Esophagus squamous epithelium (tissue), 5 donors: ENCODE results near the gene ELMO1. TPM values are rescaled to one million over a fixed set of nuclear protein-coding genes. Genes with fewer than 3 reads are reported as not detected.
A peak's percentile ranks its signal among the peaks of the same experiment; 100 is the strongest.

Experiments used
- DNase-seq: peaks from one replicate; lab custom pipeline; 2025; lab: John Stamatoyannopoulos, UW
- H3K27ac ChIP-seq, 4 donors: fragments of 200-600 bp; sonication (generic); one replicate each; pipeline ENCODE4 v1.5.1; 2016 to 2019; ENCODE audit warnings: mild to moderate bottlenecking in 1 of 4
- H3K27me3 ChIP-seq, 4 donors: fragments of 200-600 bp; sonication (generic); 1 replicate in 3 of 4; 2 replicates in 1 of 4; pipeline versions ENCODE4 v1.5.1 to v1.6.0; 2017 to 2021; ENCODE audit warnings: antibody characterized with exemption in 1 of 4
- H3K36me3 ChIP-seq, 3 donors: fragments of 200-600 bp; sonication (generic); one replicate each; pipeline ENCODE4 v1.5.1; 2016 to 2019
- H3K4me1 ChIP-seq, 3 donors: fragments of 200-600 bp; sonication (generic); one replicate each; pipeline ENCODE4 v1.5.1; 2017 to 2019
- H3K4me3 ChIP-seq, 4 donors: fragments of 200-600 bp; sonication (generic); 1 replicate in 3 of 4; 2 replicates in 1 of 4; pipeline ENCODE4 v1.5.1; 2016 to 2019; ENCODE audit warnings: mild to moderate bottlenecking in 2 of 4, moderate library complexity in 1 of 4
- H3K9me3 ChIP-seq, 3 donors: fragments of 200-600 bp; sonication (generic); one replicate each; pipeline ENCODE4 v1.5.1; 2016 to 2019
- CTCF ChIP-seq, 6 experiments: fragments of 450-650 bp in 4 of 6; fragments of 200-600 bp in 2 of 6; sonication (generic) in 2 of 6; IDR thresholded peaks; one replicate each; pipeline ENCODE4 v1.5.1; 2016 to 2019; ENCODE audit warnings: antibody characterized with exemption in 6 of 6, mild to moderate bottlenecking in 4 of 6, moderate library complexity in 4 of 6
- POLR2A ChIP-seq, 4 donors: fragments of 450-650 bp; IDR thresholded peaks; one replicate each; pipeline ENCODE4 v1.6.1; 2017; ENCODE audit warnings: antibody characterized with exemption in 4 of 4, mild to moderate bottlenecking in 4 of 4, moderate library complexity in 3 of 4
- WGBS, 2 donors: methylation state at CpG; one replicate each; pipeline ENCODE4 v1.1.5; 2018; 5-methylcytosine and 5-hydroxymethylcytosine counted together
- intact Hi-C: fragments of 100-400 bp; cut with DNase I; formaldehyde crosslinking; loops from one replicate; pipeline ENCODE4 v1.15.0; 2022
- total RNA-seq, 4 donors: library from RNA; depleted of rRNA; stranded (reverse); fragments of >200 nt; gene quantifications; one replicate each; pipeline ENCODE4 v1.1.0, GENCODE V29; 2016
- donor health status: DM: yes; HTN: yes; CAD: no.

ELMO1 gene
- total RNA-seq, 4 donors from 2014 or later = 0.68 to 36.6 (median 11.8) TPM

GRCh38 chr7:37410305-37411229, 38.1 kb downstream of the ELMO1 start:
- TF ChIP-seq CTCF (IDR thresholded peaks at IDR 0.05) = no peak
- no peak for TF ChIP-seq POLR2A (IDR thresholded peaks at IDR 0.05)
- intact Hi-C loops = no loop called here
- Histone ChIP-seq H3K27me3 (no peaks in the 10 kb centered on the region), H3K9me3 (no peaks in the 10 kb centered on the region), H3K36me3 (no peaks in the 10 kb centered on the region), H3K27ac (no peak overlapping the region), H3K4me1 (peaks cover 0 to 22% (median 5%) of the 10 kb centered on the region in 3 donors), H3K4me3 (no peak overlapping the region)
- DNase-seq = no peak
- WGBS, 2 donors = 48 to 58% methylated on average over 1 of the region's 1 CpG

DNA sequence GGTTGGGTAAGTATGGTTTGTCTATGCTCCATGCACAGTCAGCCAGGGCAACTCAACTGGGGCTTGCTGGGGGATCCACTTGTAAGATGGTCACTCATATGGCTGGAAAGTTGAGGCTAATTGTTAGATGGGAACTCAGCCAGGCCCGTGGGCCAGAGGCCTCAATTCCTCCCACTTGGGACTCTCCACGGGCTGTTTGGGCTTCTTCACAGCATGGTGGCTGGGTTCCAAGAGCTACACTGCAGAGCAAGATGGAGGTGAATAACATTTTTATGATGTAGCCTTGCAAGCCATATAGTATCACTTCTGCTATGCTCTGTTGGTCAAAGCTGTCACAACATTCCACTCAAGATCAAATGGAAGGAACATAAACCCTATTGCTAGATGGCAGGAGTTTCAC, 39.2 kb downstream of the ELMO1 start:
- Histone ChIP-seq H3K27ac (peak overlapping the region in 1 of 4 donors; percentile 19), H3K9me3 (no peaks in the 10 kb centered on the region)

GRCh38 chr7:37408291-37409228, 40.1 kb downstream of the ELMO1 start:
- WGBS, 2 donors = 36 to 39% methylated on average over 13 of the region's 13 CpGs
- peaks cover 0 to 29% (median 12%) of the 10 kb centered on the region in 3 donors for H3K4me1 ChIP-seq
- DNase-seq = no peak

More for the DNA sequence above, 39.2 kb downstream of the ELMO1 start:
- intact Hi-C loops = no loop called here
- DNase-seq = no peak
- H3K4me3 ChIP-seq = no peak overlapping the region
- H3K4me1 ChIP-seq = peaks cover 0 to 29% (median 12%) of the 10 kb centered on the region in 3 donors
- no peaks in the 10 kb centered on the region for H3K27me3 ChIP-seq
- no peaks in the 10 kb centered on the region for H3K36me3 ChIP-seq
- no peak for TF ChIP-seq POLR2A (IDR thresholded peaks at IDR 0.05)
- no peak for TF ChIP-seq CTCF (IDR thresholded peaks at IDR 0.05)
- WGBS, 2 donors = 54% methylated on average over 2 of the region's 2 CpGs; no CpG with 5 or more reads in 1 of the 2 donors

DNA sequence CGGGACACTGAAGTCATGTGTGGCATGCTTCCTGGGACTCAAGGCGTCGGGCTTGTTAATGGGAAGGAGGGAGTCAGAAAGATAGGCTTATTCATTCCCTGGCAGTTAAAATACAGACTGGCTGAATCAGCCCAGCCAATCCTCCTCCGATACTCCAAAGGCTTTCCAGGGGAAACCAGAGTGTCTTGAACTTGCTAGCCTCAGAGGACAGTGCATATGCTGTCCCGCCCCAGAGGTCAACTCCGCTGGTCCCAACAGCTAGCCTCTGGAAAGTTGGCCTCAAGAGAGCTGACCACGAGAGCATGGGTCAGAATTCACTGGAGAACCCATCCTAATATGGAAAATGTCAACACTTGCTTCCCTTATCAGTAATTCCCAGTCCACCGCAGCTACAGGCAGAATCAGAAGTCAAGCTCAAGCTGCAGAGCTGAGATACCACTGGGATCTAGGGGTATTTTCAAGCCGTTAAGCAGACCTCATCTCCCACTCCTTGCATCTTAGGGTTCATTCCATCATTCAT, 43.0 kb downstream of the ELMO1 start:
- H3K27me3 ChIP-seq = no peaks in the 10 kb centered on the region
- TF ChIP-seq POLR2A (IDR thresholded peaks at IDR 0.05) = no peak
- TF ChIP-seq CTCF (IDR thresholded peaks at IDR 0.05) = no peak
- intact Hi-C loops = no loop called here
- no peaks in the 10 kb centered on the region for H3K36me3 ChIP-seq
- no peak overlapping the region for H3K4me3 ChIP-seq
- H3K27ac ChIP-seq = peak overlapping the region in 1 of 4 donors; percentile 9
- no peak for DNase-seq
- no peaks in the 10 kb centered on the region for H3K9me3 ChIP-seq
- whole genome bisulfite sequencing, 2 donors = 40 to 59% methylated on average over 8 to 9 of the region's 9 CpGs
- peaks cover 0 to 26% (median 12%) of the 10 kb centered on the region in 3 donors for H3K4me1 ChIP-seq

More at GRCh38 chr7:37408291-37409228, 40.1 kb downstream of the ELMO1 start:
- Histone ChIP-seq H3K9me3 (no peaks in the 10 kb centered on the region), H3K36me3 (no peaks in the 10 kb centered on the region), H3K27me3 (no peaks in the 10 kb centered on the region), H3K4me3 (peak overlapping the region in 1 of 4 donors; percentile 10), H3K27ac (peak overlapping the region in 3 of 4 donors; percentile 7 to 32 (median 17))
- TF ChIP-seq CTCF (IDR thresholded peaks at IDR 0.05) = no peak
- no peak for TF ChIP-seq POLR2A (IDR thresholded peaks at IDR 0.05)
- intact Hi-C loops = no loop called here
